ENCODE results near the gene CALCR.

CALCR gene

DNA sequence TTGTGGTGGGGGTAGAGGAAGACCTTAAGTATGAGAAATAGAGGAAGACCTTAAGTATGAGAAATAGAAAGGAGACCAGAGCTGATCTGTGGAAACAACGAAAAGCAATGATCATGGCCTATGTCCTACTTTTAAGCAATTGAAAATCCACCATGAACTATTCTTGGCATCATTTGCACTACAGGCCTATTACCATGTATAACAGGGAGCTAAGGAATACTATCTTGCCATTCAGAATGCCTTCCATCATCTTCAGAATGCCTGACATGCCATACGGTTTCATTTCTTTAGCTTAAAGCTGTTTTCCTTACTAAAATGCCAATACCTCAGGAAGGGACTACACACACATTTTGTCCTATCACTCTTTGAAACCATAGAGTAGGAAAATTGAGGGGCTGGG lies 127.0 kb downstream of the CALCR start:
- no peak for DNase-seq (ENCODE audit: low spot score)

DNA sequence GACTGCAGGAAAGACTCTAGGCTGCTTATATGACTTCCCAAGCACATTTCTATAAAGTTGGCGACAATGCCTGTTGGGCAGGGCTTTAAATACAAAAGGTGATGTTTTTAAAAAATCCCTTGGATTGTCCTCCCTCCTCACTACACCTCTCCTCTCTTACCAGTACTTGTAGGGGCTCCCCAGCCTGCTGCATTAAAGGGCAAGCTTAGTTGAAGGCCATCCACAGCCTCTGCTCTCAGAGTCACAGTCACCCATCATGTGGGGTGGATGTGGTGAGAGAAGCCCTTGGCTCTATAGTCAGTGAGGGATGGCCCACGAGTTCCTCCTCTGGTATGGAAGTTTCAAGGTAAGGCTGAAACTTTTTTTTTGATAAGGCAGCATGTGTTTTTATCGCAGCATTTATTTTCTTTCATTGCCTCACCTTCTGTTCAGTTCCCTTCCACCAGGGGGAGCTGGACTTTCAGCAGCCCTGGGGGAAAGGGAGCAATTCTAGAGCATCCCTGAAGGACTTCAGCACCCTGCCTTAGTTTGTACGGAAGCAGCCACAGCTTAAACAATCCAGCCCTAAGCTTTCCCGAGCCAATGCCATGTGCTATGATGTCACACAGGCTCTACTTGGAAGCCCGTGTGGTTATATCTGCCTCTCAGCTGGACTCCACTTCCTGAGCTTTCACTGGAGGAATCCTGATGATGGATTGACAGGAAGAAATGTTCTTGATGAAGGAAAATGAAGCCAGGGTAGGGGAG lies 131.9 kb downstream of the CALCR start:
- no peak for DNase-seq (ENCODE audit: low spot score)

- DNase-seq (ENCODE audit: low spot score): no peak
Measured at GRCh38 chr7:93435791-93436190, 138.7 kb downstream of the CALCR start.

- DNase-seq (ENCODE audit: low spot score): no peak
Measured at GRCh38 chr7:93432130-93432529, 142.4 kb downstream of the CALCR start.

- DNase-seq (ENCODE audit: low spot score): no peak
Measured at GRCh38 chr7:93430917-93431588, 143.5 kb downstream of the CALCR start.

DNA sequence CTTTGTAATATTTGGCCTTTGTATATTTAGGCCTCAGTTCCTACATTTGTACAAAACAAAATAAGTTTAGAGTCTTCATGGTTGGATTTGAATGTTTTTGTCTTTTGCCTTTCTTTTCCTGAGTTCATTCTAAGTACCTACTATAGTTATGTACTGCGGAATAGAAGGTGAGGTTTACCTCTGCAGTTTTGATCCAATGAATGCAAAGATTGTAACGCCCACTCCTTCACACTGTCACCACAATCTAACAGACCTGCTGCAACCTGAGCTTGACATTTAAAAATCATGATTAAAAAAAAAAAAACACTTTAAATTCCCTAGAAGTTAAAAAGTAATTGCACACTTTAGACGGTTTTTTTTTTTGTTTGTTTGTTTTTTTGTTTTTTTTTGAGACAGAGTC lies 145.0 kb downstream of the CALCR start:
- no peak for DNase-seq (ENCODE audit: low spot score)

GRCh38 chr7:93427107-93427506 lies 147.4 kb downstream of the CALCR start:
- no peak for DNase-seq (ENCODE audit: low spot score)

GRCh38 chr7:93426155-93426696 lies 148.3 kb downstream of the CALCR start:
- DNase-seq (ENCODE audit: low spot score): no peak

DNA sequence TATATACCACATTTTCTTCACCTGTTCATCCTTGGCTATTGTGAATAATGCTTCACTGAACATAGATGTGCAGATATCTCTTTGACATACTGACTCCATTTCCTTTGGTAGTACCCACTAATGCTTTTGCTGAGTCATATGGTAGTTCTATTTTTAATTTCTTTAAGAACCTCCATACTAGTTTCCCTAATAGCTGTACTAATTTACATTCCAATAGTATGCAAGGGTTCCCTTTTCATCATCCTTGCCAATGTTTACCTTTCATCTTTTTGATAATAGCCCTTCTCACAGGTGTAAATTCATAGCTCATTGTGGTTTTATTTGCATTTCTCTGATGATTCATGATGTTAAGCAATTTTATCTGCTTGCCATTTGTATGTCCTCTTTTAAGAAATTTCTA lies 159.9 kb downstream of the CALCR start:
- no peak for DNase-seq (ENCODE audit: low spot score)

DNA sequence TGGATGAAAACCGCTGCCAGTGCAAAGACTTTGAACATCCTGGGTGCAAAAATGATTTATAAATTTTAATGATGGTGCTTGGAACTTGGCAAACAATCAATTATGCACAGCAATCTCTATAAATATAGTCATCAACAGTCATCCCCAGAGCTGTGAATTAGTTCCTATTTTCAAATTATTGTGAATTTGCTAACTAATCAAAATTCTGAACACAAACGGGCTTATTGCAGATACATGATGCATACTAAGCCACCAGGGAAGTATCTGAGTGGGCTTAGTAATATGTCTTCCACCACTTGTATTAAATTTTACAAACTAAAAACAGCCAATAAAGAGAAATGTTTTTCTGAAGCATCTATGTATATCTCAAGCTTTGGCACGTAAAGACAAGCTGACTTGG lies 165.2 kb downstream of the CALCR start:
- DNase-seq (ENCODE audit: low spot score): no peak

- DNase-seq (ENCODE audit: low spot score): peak; percentile 13
Measured at GRCh38 chr7:93407239-93407638, 167.3 kb downstream of the CALCR start.

GRCh38 chr7:93402944-93403343 lies 171.6 kb downstream of the CALCR start:
- no peak for DNase-seq (ENCODE audit: low spot score)

DNA sequence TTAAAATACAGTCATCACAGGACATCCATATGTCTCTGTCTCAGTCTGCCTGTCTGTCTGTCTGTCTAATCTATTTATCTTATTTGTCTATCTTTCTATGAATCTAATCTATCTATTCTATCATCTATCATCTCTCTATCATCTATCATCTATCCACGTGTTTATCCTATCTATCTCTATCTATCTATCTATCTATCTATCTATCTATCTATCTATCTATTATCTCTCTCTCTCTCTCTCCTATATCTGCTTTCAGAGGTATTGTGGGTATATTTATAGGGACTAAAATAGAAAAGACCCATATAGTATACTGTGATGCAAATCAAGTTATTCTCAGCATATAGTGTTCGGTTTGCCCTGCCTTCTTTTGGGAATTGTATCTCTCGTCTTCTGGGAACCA lies 174.9 kb downstream of the CALCR start:
- no peak for DNase-seq (ENCODE audit: low spot score)

- DNase-seq (ENCODE audit: low spot score): no peak
Measured at GRCh38 chr7:93392984-93393383, 181.5 kb downstream of the CALCR start.

- no peak for DNase-seq (ENCODE audit: low spot score)
Measured at GRCh38 chr7:93390660-93391059, 183.9 kb downstream of the CALCR start.

DNA sequence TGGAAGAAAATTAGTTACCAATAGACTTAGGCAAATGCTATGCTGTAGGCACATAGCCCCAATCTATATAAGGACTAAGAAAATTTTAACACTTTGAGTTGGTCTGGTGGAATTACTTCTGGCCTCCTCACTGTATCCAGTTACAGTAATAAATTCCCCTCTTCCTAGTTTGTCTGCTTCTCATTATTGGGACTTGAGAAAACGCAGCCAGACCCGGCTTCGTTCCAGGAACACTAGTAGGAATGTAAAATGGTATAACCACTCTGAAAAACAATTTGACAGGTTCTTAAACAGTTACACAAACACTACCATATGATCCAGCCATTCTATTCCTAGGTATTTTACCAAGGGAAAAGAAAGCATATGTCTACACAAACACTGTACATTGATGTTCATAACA lies 192.2 kb downstream of the CALCR start:
- no peak for DNase-seq (ENCODE audit: low spot score)

DNA sequence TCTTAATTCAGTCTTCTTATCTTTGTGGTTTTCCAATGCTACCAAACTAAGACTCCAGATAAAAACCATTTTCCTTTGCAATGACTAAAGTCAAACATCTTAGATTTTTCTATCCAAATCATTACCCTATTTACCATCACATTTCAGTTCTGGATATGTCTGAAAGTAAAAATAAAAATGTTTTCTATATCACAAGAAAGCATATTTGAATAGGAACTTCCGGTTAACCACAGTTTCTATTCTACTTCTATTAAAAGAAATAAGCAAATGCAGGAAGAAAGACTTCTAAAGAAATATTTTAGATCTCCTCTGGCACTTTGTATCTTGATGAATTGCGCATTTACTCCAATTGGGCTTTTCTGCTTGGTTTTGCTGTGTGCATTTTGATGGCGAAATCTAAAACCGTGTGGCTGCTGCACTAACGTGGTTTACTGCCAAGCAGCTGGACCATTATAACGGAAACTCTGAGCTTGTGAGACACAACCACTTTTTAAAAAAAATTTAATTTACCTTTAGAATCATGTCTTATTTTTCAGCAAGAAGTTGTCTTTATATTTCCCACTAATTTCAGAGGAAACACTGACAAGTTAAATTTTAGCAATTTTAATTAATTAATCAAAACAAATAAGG lies 196.3 kb downstream of the CALCR start:
- DNase-seq (ENCODE audit: low spot score): no peak

GRCh38 chr7:93375603-93376002 lies 198.9 kb downstream of the CALCR start:
- no peak for DNase-seq (ENCODE audit: low spot score)

Data from putamen (tissue), 1 donor.